ENCODE results near the gene MAP2K5. TPM values are rescaled to one million over a fixed set of nuclear protein-coding genes. Genes with fewer than 3 reads are reported as not detected.

Gene MAP2K5
- polyA plus RNA-seq, 1 donor from 2014 or later = 15.2 TPM

DNA sequence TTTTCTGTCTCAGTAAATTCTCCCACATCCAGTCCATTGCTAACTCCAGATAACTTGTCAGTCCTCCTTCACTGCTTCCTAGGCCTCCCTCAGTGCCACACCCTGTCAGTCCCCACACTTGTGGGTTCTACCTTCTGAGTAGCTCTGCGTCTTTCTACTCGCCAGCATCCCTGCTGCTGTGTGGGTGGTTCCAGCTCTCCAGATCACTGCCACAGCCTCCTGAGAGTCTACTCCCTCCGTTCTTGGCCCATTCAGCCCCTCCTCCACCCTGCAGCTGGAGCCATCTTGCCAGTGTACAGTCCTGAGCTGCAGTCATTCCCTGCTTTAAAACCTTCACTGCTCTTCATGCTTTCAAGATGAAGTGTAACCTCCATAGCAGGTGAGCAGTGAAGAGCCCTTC, 45.3 kb downstream of the MAP2K5 start:
- H3K27me3 Mint-ChIP-seq = no peaks in the 10 kb centered on the region
- H3K9me3 Mint-ChIP-seq = no peaks in the 10 kb centered on the region
- H3K4me3 Mint-ChIP-seq = no peak overlapping the region
- H3K27ac Mint-ChIP-seq = no peak overlapping the region
- peaks cover 0 to 1% (median 0%) of the 10 kb centered on the region in 3 donors for H3K4me1 Mint-ChIP-seq
- H3K36me3 Mint-ChIP-seq = peaks cover 25% of the 10 kb centered on the region

DNA sequence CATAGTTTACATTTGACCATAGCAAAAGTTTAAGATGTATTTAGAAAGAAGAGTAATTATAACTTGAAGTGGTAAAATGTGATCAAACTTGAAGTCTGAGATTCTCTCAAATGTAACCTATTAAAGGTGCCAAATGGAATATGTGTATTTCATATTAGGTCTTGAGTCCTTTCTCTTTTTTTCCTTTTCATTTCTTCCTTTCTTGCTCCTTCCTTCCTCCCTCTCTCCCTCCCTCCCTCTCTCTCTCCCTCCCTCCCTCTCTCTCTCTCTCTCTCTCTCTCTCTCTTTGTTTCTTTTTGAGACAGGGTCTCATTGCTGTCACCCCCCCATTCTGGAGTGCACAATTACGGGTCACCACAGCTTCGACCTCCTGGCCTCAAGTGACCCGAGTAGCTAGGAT, 47.7 kb downstream of the MAP2K5 start:
- H3K27me3 Mint-ChIP-seq = no peaks in the 10 kb centered on the region
- peaks cover 0 to 1% (median 0%) of the 10 kb centered on the region in 3 donors for H3K4me1 Mint-ChIP-seq
- peaks cover 25% of the 10 kb centered on the region for H3K36me3 Mint-ChIP-seq
- H3K9me3 Mint-ChIP-seq = no peaks in the 10 kb centered on the region
- no peak overlapping the region for H3K27ac Mint-ChIP-seq
- no peak overlapping the region for H3K4me3 Mint-ChIP-seq

GRCh38 chr15:67592245-67592644, 49.7 kb downstream of the MAP2K5 start:
- peaks cover 0 to 1% (median 0%) of the 10 kb centered on the region in 3 donors for H3K4me1 Mint-ChIP-seq
- H3K4me3 Mint-ChIP-seq = no peak overlapping the region
- no peaks in the 10 kb centered on the region for H3K27me3 Mint-ChIP-seq
- peaks cover 16% of the 10 kb centered on the region for H3K36me3 Mint-ChIP-seq
- H3K27ac Mint-ChIP-seq = no peak overlapping the region
- no peaks in the 10 kb centered on the region for H3K9me3 Mint-ChIP-seq

DNA sequence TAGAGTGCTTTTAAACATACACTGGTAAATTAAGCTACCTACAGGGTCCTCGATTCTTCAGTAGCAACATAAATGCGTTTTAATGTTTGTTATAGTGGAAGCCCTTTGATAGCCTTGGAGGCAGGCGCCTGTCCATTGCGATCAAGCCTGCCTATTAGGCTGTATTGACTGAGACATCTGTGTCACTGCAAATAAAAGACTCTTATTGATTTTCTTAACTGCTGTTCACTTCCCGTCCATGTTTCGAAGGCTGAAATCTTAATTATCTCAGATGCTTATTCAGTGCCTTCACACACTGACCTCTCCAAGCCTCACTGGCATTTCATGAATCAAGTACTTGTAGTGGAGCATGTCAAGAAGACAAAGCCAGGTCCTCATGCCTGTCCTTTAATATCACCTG, 51.1 kb downstream of the MAP2K5 start:
- H3K4me1 Mint-ChIP-seq = peaks cover 0 to 1% (median 0%) of the 10 kb centered on the region in 3 donors
- no peaks in the 10 kb centered on the region for H3K9me3 Mint-ChIP-seq

GRCh38 chr15:67594770-67595169, 52.3 kb downstream of the MAP2K5 start:
- peaks cover 7% of the 10 kb centered on the region for H3K36me3 Mint-ChIP-seq
- no peak overlapping the region for H3K27ac Mint-ChIP-seq
- no peaks in the 10 kb centered on the region for H3K9me3 Mint-ChIP-seq
- no peaks in the 10 kb centered on the region for H3K27me3 Mint-ChIP-seq
- no peak overlapping the region for H3K4me3 Mint-ChIP-seq
- H3K4me1 Mint-ChIP-seq = peaks cover 0 to 1% (median 0%) of the 10 kb centered on the region in 3 donors

More for the DNA sequence above, 51.1 kb downstream of the MAP2K5 start:
- Mint-ChIP-seq H3K27ac (no peak overlapping the region), H3K36me3 (peaks cover 7% of the 10 kb centered on the region), H3K4me3 (no peak overlapping the region), H3K27me3 (no peaks in the 10 kb centered on the region)

DNA sequence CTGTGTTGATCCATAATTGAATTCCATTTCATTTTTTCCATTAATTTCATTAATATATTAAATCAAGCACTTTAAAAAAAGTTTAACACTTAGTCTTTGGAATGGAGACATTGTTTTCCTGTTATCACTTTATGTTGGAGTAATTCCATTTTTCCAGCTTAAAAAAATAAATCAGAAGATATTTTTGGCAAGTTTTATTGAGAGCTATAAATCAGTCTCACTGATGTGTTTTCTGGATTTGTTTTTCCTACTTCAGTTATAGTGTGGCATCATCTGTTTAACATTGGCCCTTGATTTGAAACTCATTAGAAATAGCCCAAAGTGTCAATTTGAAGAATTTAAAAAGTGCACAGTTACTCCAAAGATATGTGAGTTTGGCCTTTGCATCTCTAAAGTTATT, 53.1 kb downstream of the MAP2K5 start:
- Mint-ChIP-seq H3K4me1 (peaks cover 0 to 1% (median 0%) of the 10 kb centered on the region in 3 donors), H3K36me3 (peaks cover 9% of the 10 kb centered on the region), H3K9me3 (no peaks in the 10 kb centered on the region), H3K27ac (no peak overlapping the region), H3K4me3 (no peak overlapping the region), H3K27me3 (no peaks in the 10 kb centered on the region)

DNA sequence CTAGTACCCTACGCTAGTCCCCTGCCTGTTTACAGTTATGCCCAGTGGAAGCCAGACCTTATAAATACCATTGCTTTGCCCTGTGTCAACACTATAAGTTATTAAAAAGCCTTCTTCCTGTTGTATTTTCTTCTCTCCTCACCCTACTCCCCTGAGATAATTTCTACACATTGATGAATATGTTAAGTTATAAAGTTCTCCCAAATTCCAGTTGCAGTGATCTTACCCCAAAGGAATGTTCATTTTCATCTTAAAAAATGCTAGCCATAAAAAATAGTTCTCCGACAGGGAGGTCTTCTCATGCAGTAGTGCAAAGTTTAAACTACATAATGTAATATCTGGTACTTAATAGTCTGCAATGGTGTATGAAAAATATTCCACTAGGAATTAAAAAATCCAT, 58.6 kb downstream of the MAP2K5 start:
- Mint-ChIP-seq H3K36me3 (peaks cover 19% of the 10 kb centered on the region), H3K27me3 (no peaks in the 10 kb centered on the region), H3K4me1 (peaks cover 0 to 2% (median 0%) of the 10 kb centered on the region in 3 donors), H3K9me3 (no peaks in the 10 kb centered on the region), H3K27ac (no peak overlapping the region), H3K4me3 (no peak overlapping the region)

- peaks cover 19% of the 10 kb centered on the region for H3K36me3 Mint-ChIP-seq
- no peaks in the 10 kb centered on the region for H3K9me3 Mint-ChIP-seq
- H3K27ac Mint-ChIP-seq = no peak overlapping the region
- peaks cover 0 to 2% (median 0%) of the 10 kb centered on the region in 3 donors for H3K4me1 Mint-ChIP-seq
- H3K27me3 Mint-ChIP-seq = no peaks in the 10 kb centered on the region
- H3K4me3 Mint-ChIP-seq = no peak overlapping the region
Measured at GRCh38 chr15:67603063-67603462, 60.6 kb downstream of the MAP2K5 start.

DNA sequence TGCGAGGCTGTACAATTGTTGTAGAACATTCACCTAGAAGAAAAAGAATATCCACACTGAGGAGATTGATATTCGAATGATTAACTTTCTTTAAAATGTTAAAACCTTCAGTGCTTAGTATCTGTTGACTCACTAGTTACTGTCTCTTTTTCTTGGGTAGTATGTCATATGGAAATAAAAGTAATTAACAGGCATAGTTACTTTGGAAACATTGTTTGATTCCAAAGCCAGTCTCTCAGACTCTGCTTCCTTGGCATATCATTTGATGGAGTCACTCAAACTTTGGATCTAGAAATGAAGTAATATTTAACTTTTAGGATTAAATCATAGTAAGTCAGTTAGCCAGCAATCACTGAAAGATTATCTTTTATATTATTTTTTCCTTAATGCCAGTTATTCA, 63.4 kb downstream of the MAP2K5 start:
- Mint-ChIP-seq H3K9me3 (no peaks in the 10 kb centered on the region), H3K27ac (no peak overlapping the region), H3K36me3 (peaks cover 11% of the 10 kb centered on the region)

DNA sequence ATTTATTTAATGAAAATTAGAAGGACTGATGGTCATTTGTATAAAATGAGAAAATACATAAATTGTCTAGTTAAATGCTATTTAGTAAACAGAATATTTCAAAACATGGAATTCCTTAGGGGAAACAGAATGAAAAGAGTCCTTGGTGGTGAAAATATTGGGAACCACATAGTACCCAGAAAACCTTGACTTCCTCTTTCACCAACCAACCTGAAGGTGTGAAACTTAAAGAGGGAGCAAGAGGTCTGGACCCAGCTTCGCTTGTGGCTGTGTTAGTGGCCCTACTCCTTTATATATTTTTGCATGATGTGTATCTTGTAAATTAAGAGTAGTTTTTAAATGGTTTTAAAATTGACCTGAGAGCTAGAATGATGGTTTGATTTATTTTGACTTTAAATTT, 64.2 kb downstream of the MAP2K5 start:
- Mint-ChIP-seq H3K4me1 (peaks cover 0 to 2% (median 0%) of the 10 kb centered on the region in 3 donors), H3K27me3 (no peaks in the 10 kb centered on the region), H3K4me3 (no peak overlapping the region), H3K27ac (no peak overlapping the region), H3K36me3 (peaks cover 6% of the 10 kb centered on the region), H3K9me3 (no peaks in the 10 kb centered on the region)

More for the DNA sequence above, 63.4 kb downstream of the MAP2K5 start:
- peaks cover 0 to 2% (median 0%) of the 10 kb centered on the region in 3 donors for H3K4me1 Mint-ChIP-seq
- H3K27me3 Mint-ChIP-seq = no peaks in the 10 kb centered on the region
- H3K4me3 Mint-ChIP-seq = no peak overlapping the region

GRCh38 chr15:67607329-67607728, 64.8 kb downstream of the MAP2K5 start:
- no peaks in the 10 kb centered on the region for H3K27me3 Mint-ChIP-seq
- H3K9me3 Mint-ChIP-seq = no peaks in the 10 kb centered on the region
- H3K27ac Mint-ChIP-seq = no peak overlapping the region
- peaks cover 1% of the 10 kb centered on the region for H3K36me3 Mint-ChIP-seq
- peaks cover 0 to 2% (median 0%) of the 10 kb centered on the region in 3 donors for H3K4me1 Mint-ChIP-seq
- no peak overlapping the region for H3K4me3 Mint-ChIP-seq

DNA sequence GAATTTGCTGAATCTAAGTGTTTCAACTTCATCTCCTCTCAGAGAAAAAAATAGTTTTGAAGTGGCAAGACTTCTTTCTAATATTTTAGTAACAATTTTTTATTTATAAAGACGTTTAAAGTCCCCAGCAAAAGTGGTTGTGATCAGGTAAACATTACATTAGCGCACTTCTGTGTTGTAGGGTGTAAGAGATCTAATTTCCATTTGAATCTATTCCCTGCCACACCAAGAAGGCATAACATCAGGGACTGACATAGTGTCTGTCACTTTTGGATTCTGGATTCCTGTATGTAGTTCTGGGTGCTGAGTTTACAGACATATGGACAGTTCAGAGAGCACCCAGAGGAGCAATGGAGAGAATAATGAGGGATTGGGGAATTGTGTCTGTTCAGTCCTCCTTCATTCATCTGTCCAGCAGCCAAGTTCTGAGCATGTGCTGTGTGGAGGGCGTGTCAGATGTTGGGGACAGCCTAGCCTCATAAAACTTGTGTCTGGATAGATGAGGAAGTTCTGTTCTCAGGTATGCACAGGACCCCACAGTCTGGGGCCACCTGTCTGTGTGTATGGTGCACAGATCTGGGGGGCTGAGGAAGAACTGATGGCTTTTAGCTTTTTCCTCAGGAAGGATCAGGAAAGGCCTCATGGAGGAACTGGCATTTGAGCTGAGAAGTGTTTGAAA, 65.6 kb downstream of the MAP2K5 start:
- Mint-ChIP-seq H3K27me3 (no peaks in the 10 kb centered on the region), H3K4me3 (no peak overlapping the region), H3K27ac (no peak overlapping the region), H3K4me1 (peaks cover 0 to 2% (median 0%) of the 10 kb centered on the region in 3 donors), H3K36me3 (peaks cover 1% of the 10 kb centered on the region), H3K9me3 (no peaks in the 10 kb centered on the region)

GRCh38 chr15:67608638-67608959, 66.1 kb downstream of the MAP2K5 start:
- Mint-ChIP-seq H3K36me3 (peaks cover under 1% of the 10 kb centered on the region), H3K27ac (no peak overlapping the region), H3K4me1 (peaks cover 0 to 2% (median 0%) of the 10 kb centered on the region in 3 donors), H3K9me3 (no peaks in the 10 kb centered on the region), H3K27me3 (no peaks in the 10 kb centered on the region), H3K4me3 (no peak overlapping the region)

DNA sequence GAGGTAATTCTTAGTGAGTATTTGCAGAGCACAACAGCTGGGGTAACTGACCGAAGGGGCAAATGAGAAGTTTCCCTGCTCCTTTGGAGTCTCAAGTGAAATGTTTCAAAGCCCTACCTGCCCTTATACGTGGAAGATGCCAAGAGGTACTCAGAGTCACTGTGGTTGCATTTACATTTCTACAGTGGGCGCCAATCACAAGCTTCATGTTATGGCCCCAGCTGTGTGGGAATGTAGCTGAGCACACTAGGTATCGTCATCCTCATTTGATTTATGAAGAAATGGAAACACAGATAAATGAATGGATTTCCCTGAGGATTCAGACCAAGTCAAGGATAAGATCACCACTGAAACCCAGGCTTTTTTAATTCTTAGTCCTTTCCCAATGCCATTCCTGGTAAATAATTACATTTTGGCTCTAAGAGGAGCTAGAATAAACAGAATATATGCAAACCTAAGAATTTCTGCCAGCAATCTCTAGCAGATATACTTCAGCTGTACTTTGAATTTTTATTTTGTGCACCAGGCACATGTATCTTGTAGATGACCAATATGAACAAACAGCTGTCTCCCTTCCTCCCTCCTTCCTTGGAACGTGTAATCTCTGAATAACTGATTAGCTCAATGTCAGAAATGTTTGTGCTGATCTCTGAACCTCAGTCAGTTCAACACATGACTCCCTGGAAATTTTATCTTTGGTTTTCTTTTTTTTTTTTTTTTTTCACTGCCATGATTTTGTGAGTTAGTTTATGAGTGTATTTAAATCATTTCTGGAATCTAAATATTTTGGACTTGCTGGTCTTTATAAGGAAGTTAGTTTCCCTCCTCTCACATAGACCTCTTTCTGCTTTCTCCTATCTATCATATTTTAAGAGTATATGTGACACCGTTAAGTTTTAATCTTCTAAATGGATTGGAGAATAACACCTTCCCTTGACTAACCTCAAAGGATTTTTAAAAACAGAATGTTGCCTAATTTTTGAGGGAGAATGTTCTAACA, 69.2 kb downstream of the MAP2K5 start:
- Mint-ChIP-seq H3K27ac (no peak overlapping the region), H3K36me3 (peaks cover 2% of the 10 kb centered on the region), H3K4me3 (no peak overlapping the region), H3K4me1 (no peaks in the 10 kb centered on the region), H3K9me3 (no peaks in the 10 kb centered on the region), H3K27me3 (no peaks in the 10 kb centered on the region)

- Mint-ChIP-seq H3K9me3 (no peaks in the 10 kb centered on the region), H3K27me3 (no peaks in the 10 kb centered on the region), H3K27ac (no peak overlapping the region), H3K4me3 (no peak overlapping the region), H3K4me1 (no peaks in the 10 kb centered on the region), H3K36me3 (peaks cover 5% of the 10 kb centered on the region)
Measured at GRCh38 chr15:67613211-67613610, 70.7 kb downstream of the MAP2K5 start.

Measured in IgD-negative memory B cell (primary cell).